DMS 273 (cell line): Measurements from ENCODE around the gene NUP210L.

Source experiments
- DNase-seq: peaks from one replicate; lab custom pipeline; 2025; ENCODE audit not compliant: unreplicated experiment; lab: John Stamatoyannopoulos, UW

Gene NUP210L

DNA sequence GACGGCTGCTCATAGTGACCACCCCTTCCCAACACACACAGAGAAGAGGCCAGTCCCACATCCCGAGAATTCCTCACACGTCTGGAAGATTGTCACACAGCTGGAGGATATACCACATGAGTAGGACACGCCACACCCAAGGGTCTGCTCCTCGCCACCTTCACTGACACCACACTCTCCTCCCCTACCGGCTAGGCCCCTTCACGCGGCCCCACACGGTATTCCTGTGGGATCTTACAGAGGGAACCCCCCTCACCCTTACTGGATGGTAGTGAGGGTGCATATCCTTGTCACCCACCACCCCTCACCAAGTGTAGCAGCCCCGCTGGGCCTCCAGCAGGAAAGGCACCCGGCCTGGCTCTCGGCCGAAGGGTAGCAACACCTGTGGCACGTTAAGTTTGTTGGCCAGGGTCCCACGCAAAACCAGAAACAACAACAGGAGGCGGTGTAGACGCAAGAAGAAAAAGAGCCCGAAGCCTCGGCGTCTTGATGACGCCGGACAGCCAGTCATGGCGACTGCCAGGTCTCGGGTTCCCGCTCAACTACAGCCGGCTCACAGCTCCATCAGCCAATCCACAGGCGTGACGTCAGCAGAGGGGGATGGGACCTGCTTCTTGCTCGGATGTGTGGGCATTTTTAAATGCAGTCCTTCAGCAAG lies at the start of gene NUP210L:
TSS of gene NUP210L (minus strand) at position 540 of the 658 bp plus-strand sequence.
- no peak for DNase-seq

- peak; percentile 56 for DNase-seq
Measured at GRCh38 chr1:154199563-154199879, 44.6 kb upstream of the NUP210L start.

DNA sequence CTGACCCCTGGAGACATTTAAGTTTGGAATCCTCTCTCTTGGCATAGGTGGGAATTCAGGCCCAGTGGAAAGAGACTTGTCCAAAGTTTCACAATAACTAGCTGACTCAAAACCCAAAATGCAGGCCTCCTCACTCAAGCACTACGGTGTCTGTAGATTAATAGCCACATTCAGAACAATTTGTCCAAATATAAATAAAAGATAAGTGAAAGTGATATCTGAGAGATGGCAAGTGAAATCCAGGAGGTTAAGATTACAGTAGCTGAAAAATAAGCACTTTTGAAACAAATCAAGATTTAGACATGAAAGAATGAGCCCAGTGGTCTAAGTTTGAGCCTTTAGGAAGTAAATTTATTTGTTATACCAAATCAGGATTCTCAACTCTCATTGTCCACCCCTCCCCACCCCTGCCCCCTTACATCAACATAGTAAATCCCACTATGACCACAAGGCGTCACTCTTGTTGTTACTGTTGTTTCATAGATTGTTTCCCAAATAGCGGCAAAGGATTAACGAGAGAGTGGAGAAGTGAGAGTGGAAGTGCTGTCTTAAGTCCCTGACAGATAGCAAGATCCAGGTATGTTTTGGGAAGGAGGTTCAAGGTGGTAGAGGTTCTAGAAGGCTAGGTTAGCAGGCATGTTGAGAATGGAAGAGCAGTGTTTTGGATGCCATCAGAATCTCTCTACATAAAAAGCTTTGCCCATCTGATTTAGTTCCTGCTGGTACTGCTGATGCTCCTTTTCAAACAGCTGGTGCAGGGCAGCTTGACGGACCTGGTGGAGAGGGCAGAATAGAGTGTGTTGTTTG lies 44.1 kb upstream of the NUP210L start:
- DNase-seq, result peak; percentile 84

DNA sequence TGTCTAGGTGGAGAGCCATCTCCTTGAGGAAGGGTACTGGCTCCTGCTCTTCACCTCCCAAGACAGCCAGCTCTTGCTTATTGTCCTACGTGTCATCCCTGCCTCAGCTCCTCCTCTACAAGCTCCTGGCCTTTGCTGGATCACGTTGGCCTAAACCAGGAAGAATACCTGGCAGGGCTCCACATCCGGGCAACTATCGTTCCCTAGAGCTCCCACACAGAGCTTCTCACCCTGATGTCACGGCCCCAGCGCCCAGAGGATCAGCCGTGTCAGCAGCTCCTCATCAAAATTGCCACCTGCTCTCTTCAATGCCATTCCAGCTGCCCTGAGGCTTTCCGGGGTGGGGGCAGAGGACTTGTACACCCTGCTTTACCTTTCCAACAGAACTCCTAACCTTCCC lies 38.9 kb upstream of the NUP210L start:
- peak; percentile 43 for DNase-seq

DNA sequence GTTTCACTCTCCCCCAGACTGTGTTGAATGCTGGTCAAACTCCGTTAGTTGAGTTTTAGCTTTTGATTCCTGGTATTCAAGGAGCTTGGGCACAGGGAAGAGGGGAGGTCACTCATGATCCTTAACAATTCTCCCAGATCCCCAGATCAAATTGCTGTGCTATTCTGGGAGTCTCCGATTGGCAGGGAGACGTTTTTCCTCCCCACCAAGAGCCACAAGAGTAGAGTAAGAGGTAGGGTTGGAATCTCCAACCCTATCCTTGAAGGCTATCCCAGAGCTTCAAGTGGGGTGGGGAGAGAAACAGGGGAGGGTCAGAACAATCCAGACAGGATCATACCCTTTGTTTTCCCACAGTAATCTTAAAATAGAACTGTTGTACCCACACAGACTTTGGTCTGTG lies 37.6 kb upstream of the NUP210L start:
- no peak for DNase-seq

GRCh38 chr1:154191990-154192461 lies 37.2 kb upstream of the NUP210L start, which contains the start of gene TPM3:
TSS of gene TPM3 (minus strand) at chr1:154192100. CDS start at chr1:154192018, 82 bp downstream.
- DNase-seq, result no peak

DNA sequence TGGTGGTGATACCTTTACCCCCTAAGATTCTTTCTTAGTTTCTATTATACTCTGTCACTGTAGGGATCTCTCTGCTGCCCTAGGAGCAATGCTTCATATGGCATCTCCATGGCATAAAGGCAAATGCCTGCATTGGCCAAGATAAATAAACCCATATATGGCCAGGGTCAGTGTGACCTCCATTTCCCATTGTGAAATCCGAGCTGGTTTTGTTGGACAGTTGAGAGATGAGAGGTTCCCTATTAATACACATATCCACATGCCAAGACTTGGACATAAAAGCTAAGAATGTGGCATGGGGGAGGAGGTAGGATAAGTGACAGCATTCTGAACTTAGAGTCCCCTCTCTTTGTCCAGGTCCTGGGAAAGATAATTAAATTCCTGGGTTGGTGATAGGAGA lies 35.7 kb upstream of the NUP210L start:
- DNase-seq, result no peak

DNA sequence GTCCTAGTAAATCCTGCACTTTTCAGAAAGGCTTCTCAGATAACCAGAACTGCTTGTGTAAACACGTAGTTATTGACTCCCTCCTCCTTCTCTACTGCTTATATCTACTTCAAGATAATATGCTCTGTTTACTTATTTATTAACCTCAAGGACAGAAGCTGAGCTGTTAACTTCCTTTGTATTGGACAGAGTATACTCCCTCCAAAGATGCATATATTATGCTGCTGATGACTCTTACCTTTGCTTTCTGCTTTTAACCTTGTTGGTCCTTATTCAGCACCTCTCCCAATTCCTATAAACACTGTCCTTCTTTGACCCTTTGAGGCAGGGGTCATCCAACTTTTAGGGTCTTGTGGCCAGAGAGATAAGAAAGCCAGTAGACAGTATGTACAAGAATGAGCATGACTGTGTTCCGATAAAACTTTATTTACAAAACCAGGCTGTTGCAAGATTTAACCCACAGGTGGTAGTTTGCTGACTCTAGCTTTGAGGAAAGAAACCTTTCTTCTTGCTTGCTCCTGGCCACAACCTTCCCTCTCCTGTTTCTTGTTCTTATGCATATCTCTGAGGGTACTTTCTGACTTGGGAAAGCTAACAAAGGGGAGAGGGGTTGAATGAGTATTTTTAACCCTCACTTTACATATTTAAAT lies 32.1 kb upstream of the NUP210L start:
- no peak for DNase-seq

- peak; percentile 78 for DNase-seq
Measured at GRCh38 chr1:154186177-154186576, 31.3 kb upstream of the NUP210L start.

- DNase-seq, result peak; percentile 99
Measured at GRCh38 chr1:154183046-154183915, 28.4 kb upstream of the NUP210L start.

GRCh38 chr1:154182344-154183045 lies 27.6 kb upstream of the NUP210L start:
- peak; percentile 81 for DNase-seq

DNA sequence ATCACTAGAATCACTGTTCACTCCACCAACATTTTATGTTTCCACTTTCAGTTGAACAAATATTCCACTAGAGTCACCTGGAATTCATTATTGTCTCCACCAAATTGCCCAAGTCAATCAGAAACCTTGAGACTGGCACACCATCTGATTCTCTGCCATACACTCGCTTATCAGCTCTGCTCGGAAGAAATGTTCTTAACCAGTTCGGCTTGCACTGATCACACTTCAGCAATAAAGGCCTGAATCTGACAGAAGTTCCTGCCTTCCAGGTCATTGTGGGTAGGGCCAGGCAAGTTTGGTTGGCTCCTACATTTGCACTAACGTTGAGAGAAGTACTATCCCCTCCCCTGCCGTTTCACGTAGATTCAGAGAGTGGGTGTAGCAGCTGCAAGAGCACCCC lies 27.1 kb upstream of the NUP210L start:
- DNase-seq, result no peak

DNA sequence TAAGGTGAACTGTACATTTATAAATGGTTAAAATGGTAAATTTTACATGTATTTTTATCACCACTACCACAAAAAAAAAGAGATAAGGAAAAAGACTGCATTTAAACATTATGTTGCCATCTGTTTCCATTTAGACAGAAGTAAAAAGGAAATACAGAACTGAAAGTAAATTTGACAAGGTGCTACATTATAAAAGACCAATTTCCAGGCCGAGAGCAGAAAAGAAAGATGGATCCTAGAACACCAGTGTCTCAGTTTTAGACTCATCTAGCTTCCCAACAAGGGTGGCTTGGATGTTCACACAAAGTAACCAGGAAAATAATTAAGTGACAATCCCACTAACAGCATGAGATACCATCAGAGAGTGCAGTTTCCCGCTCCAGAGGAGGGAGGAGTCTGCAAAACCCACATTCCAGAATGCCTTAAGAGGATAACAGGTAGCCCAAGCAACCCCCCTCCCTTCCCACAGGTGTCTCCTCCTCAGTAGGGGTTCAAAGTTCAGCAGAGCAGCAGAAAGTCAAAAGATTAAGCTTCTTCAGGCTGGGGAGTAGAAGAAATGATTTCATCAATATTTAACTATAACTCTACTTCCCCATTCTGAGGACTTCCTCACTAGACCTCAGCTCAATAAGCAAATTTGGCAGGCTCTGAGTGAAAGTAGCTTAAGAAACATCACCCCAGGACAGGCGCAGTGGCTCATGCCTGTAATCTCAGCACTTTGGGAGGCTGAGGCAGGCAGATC lies 25.2 kb upstream of the NUP210L start:
- DNase-seq, result no peak

DNA sequence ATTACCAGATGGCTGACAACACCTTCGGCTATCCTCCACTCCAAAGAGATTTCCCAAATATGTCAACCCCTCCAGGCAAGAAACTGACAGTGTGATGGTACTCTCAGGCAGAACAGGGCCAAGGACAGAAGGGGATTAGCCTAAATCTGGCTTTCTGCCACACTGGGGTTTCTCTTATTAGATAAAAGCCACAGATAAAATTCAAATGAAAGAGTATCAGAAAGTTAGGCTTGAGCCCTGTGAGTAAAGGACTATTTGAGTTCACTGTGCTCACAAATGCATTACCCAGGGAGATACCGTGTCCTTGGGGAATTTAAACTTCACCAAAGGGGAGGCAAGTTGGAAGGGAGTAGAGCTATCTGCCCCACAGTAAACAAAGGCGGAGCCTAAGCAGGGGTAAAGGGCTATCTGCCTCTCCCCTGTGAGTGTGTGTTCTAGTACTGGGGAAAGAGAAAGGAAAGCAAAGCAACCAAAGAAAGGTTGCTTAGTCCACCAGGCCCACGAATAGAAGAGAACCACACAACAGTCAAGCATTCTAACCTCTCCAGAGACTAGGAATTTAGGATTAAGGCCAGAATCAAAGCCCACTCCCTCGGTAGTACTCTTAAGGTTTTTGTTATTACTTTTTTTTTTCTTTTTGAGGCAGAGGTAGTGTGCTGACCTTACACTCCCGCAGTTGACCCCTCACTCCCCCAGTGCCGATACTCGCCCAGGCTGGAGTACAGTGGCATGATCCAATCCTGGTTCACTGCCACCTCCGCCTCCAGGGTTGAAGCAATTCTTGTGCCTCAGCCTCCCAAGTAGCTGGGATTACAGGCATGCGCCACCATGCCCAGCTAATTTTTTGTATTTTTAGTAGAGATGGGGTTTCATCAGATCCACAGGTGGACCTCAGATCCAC lies 24.3 kb upstream of the NUP210L start:
- DNase-seq, result peak; percentile 65

GRCh38 chr1:154178013-154178412 lies 23.1 kb upstream of the NUP210L start:
- DNase-seq, result peak; percentile 17

- no peak for DNase-seq
Measured at GRCh38 chr1:154176337-154176736, 21.5 kb upstream of the NUP210L start.

DNA sequence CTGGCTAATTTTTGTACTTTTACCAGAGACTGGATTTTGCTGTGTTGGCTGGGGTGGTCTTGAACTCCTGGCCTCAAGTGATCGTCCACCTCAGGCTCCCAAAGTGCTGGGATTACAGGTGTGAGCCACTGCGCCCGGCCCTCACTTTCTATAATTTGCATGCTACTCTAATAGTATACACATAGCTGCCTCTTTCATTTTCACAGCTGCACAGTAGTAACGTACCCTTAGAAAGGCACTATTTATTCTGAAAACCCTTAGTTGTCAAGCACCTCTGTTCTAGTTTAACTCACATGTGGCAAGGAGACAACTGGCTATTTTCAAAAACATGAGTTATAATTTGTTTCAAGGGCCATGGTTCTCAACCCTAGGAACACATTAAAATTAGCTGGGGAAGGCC lies 19.8 kb upstream of the NUP210L start:
- no peak for DNase-seq

GRCh38 chr1:154171880-154172279 lies 17.0 kb upstream of the NUP210L start:
- DNase-seq, result no peak

GRCh38 chr1:154171223-154171583 lies 16.3 kb upstream of the NUP210L start:
- DNase-seq, result no peak
